ENCODE data around the gene F2R. TPM values are rescaled to one million over a fixed set of nuclear protein-coding genes. Genes with fewer than 3 reads are reported as not detected.

The F2R gene
- total and polyA plus RNA-seq, 2 of the 4 experiments (the other 2 are of a cell fraction) = 85.7 to 147 TPM

DNA sequence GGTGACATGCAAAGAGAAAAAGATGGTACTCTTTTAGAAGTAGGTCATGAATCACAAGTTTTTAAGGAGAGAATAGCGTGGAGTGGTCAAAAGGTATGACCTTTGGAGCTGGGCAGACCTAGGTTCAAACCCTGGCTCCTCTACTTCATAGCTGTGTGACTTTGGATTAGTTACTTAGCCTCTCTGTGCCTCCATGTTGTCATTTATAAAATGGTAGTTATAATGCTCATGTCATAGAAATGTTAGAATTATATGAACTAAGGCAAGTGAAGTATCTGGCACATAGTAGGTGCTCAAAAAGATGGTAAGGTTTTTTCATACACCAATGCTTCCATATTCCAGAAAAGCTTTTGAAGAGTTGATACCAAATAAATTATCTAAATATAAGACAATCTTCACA lies 7.3 kb downstream of the F2R start:
- no peak overlapping the region for H3K27ac ChIP-seq (ENCODE audit: insufficient read depth, low read length)
- H2BK20ac ChIP-seq (ENCODE audit: low read depth, low read length) = no peak overlapping the region
- H3K18ac ChIP-seq (ENCODE audit: low read depth, low read length) = no peak overlapping the region
- no TSS peak for BruUV-seq (replicated peaks)
- no peak overlapping the region for H2AFZ ChIP-seq (replicated peaks; ENCODE audit: low read length, poor library complexity)
- H3K27me3 ChIP-seq (ENCODE audit: control insufficient read depth, insufficient read depth, low read length) = no peaks in the 10 kb centered on the region
- H2AK5ac ChIP-seq (ENCODE audit: low read depth, low read length) = peak overlapping the region; percentile 7; the same call in 1 of the 2 replicates
- CTCF ChIA-PET = interaction anchor here (0.8 to 1.2 kb wide), 2 partner anchors 14 to 51 kb away, joined by 3 read pairs; no protein-coding TSS in a partner anchor
- H4K91ac ChIP-seq (ENCODE audit: insufficient read depth, low read depth, low read length) = no peak overlapping the region
- H2AK9ac ChIP-seq (replicated peaks; ENCODE audit: low read depth, low read length, poor library complexity) = no peak overlapping the region
- TF ChIP-seq NFE2L2 (IDR thresholded peaks at IDR 0.05; ENCODE audit: low read depth, low read length) (no peak), FOS (IDR thresholded peaks at IDR 0.05; ENCODE audit: low read depth, low read length) (no peak), MAFK (IDR thresholded peaks at IDR 0.05; ENCODE audit: low read depth, low read length) (no peak), SMC3 (IDR thresholded peaks at IDR 0.05; ENCODE audit: low read depth, low read length) (no peak)
- H3K14ac ChIP-seq (replicated peaks; ENCODE audit: low read depth, low read length) = no peak overlapping the region
- H3K4me2 ChIP-seq (ENCODE audit: low read depth, low read length) = no peak overlapping the region
- H3K9me1 ChIP-seq (ENCODE audit: insufficient read depth, low read length) = peaks cover 23% of the 10 kb centered on the region
- ATAC-seq (ENCODE audit: low read depth) (no peak), DNase-seq (no peak)
- WGBS, 2 experiments (ENCODE audit: extremely low coverage in 2 of 2, insufficient read length in 1 of 2) = no CpG with 5 or more reads among the region's 1 CpG
- no peak overlapping the region for H3K4me3 ChIP-seq (ENCODE audit: insufficient read depth, low read depth, low read length)
- no peak overlapping the region for H3K4ac ChIP-seq (ENCODE audit: low read depth, low read length)
- H3K4me1 ChIP-seq (ENCODE audit: control insufficient read depth, insufficient read depth, low read length) = peaks cover 23% of the 10 kb centered on the region
- no peak overlapping the region for H2BK5ac ChIP-seq (ENCODE audit: low read depth, low read length, poor library complexity, severe bottlenecking)
- H3K23ac ChIP-seq (ENCODE audit: low read depth, low read length) = peak overlapping the region; percentile 70; the same call in 1 of the 2 replicates
- H2BK120ac ChIP-seq (ENCODE audit: low read depth, low read length) = no peak overlapping the region
- 0 out of 3 replicates have a peak overlapping the region, but pooled peaks have one; percentile 1 for H2BK15ac ChIP-seq (ENCODE audit: low read depth, low read length)
- dilution Hi-C loops (cut with HindIII; ENCODE audit: low sequenced_read_pairs, unreplicated experiment) = no loop called here
- H4K20me1 ChIP-seq (ENCODE audit: insufficient read depth, low read length) = peaks cover 66% of the 10 kb centered on the region
- peaks cover 17% of the 10 kb centered on the region for H3K36me3 ChIP-seq (ENCODE audit: control insufficient read depth, insufficient read depth, low read length)
- no peak overlapping the region for H3K56ac ChIP-seq (ENCODE audit: extremely low read depth, insufficient read depth, low read length)
- no peak overlapping the region for H3K9ac ChIP-seq (ENCODE audit: low read depth, low read length)
- H4K5ac ChIP-seq (ENCODE audit: low read depth, low read length) = peak overlapping the region; percentile 7; the same call in 1 of the 2 replicates
- H3K9me3 ChIP-seq (ENCODE audit: control insufficient read depth, insufficient read depth, low read length) = no peaks in the 10 kb centered on the region; the same call in 1 of the 2 replicates
- intact Hi-C loops (cut with micrococcal nuclease) = no loop called here
- in situ Hi-C loops (cut with MboI; ENCODE audit: low sequenced_read_pairs) = no loop called here
- POLR2A ChIA-PET (ENCODE audit: unreplicated experiment) = no interaction called here
- no peak overlapping the region for H4K8ac ChIP-seq (ENCODE audit: low read depth in 2 of 2, low read length in 2 of 2)
- peaks cover 12 to 79% of the 10 kb centered on the region in 2 experiments for H3K79me1 ChIP-seq (ENCODE audit: low read depth in 1 of 2, low read length in 2 of 2)

Measured in IMR-90 (cell line).